OCI-LY7 (cell line): ENCODE measurements around the gene SOD1. TPM values are rescaled to one million over a fixed set of nuclear protein-coding genes. Genes with fewer than 3 reads are reported as not detected.

Experiments used
- BruUV-seq: library from RNA; stranded (reverse); fragments of 400-500 nt; replicated peaks from 2 replicates; lab custom pipeline; 2021; lab: Mats Ljungman, UMichigan
- CTCF ChIA-PET: fragments of 300-600 bp; sonication (Branson Sonifier 250); formaldehyde crosslinking; loops from one replicate; lab custom pipeline; 2022; ENCODE audit warnings: antibody characterized with exemption; ENCODE audit not compliant: unreplicated experiment; lab: Charles Lee
- POLR2A ChIA-PET: fragments of 300-600 bp; sonication (Branson Sonifier 250); formaldehyde crosslinking; loops from one replicate; lab custom pipeline; 2022; ENCODE audit warnings: antibody characterized with exemption; lab: Charles Lee
- DNase-seq: peaks from one replicate; pipeline ENCODE4 v3.0.0-alpha.2; 2015; ENCODE audit warnings: low spot score
- H2AFZ ChIP-seq: fragments of 200-600 bp; sonication (generic), shearing (Covaris generic); 2 replicates; pipeline ENCODE4 v1.6.1; 2014; ENCODE audit warnings: mild to moderate bottlenecking, antibody characterized with exemption, low read length, moderate library complexity
- H3K27ac ChIP-seq: fragments of 200-600 bp; sonication (generic); 2 replicates; pipeline ENCODE4 v1.5.1; 2014; ENCODE audit warnings: mixed run types, low read depth, mild to moderate bottlenecking, moderate library complexity, low read length, inconsistent platforms; ENCODE audit not compliant: poor library complexity, severe bottlenecking
- H3K36me3 ChIP-seq: fragments of 200-600 bp; sonication (generic); 2 replicates; pipeline ENCODE4 v1.6.1; 2014; ENCODE audit warnings: mild to moderate bottlenecking, antibody characterized with exemption, low read length, moderate library complexity, mixed read lengths; ENCODE audit not compliant: insufficient read depth
- H3K4me1 ChIP-seq: fragments of 200-600 bp; sonication (generic); 2 replicates; pipeline ENCODE4 v1.5.1; 2014; ENCODE audit warnings: mild to moderate bottlenecking, low read length; ENCODE audit not compliant: insufficient read depth, poor library complexity, severe bottlenecking
- H3K4me2 ChIP-seq: fragments of 200-600 bp; sonication (generic); 2 replicates; pipeline ENCODE4 v1.6.1; 2014; ENCODE audit warnings: mild to moderate bottlenecking, low read length
- H3K4me3 ChIP-seq: fragments of 200-600 bp; sonication (generic); 2 replicates; pipeline ENCODE4 v1.5.1; 2014; ENCODE audit warnings: mild to moderate bottlenecking, low read depth, low read length; ENCODE audit not compliant: poor library complexity, severe bottlenecking
- H3K79me2 ChIP-seq: fragments of 200-600 bp; sonication (generic); 2 replicates; pipeline ENCODE4 v1.6.1; 2016; ENCODE audit warnings: low read depth, mild to moderate bottlenecking, low read length, moderate library complexity, mixed read lengths; ENCODE audit not compliant: insufficient read depth
- H3K9me2 ChIP-seq: fragments of 200-600 bp; sonication (generic); 2 replicates; pipeline ENCODE4 v1.6.1; 2016; ENCODE audit warnings: mild to moderate bottlenecking, low read length, mixed read lengths; ENCODE audit not compliant: insufficient read depth
- H3K9me3 ChIP-seq: fragments of 200-600 bp; sonication (generic); 2 replicates; pipeline ENCODE4 v1.6.1; 2014; ENCODE audit warnings: mild to moderate bottlenecking, mixed run types, low read length, mixed read lengths
- H4K20me1 ChIP-seq: fragments of 200-600 bp; sonication (generic); 2 replicates; pipeline ENCODE4 v1.6.1; 2014; ENCODE audit warnings: mild to moderate bottlenecking, antibody characterized with exemption, low read length, moderate library complexity, mixed read lengths; ENCODE audit not compliant: insufficient read depth
- CTCF ChIP-seq: fragments of 200-600 bp; sonication (generic); conservative IDR thresholded peaks from 2 replicates; pipeline ENCODE4 v1.5.1; 2014; ENCODE audit warnings: mild to moderate bottlenecking, antibody characterized with exemption, low read length, moderate library complexity, mixed read lengths
- EZH2phosphoT487 ChIP-seq: fragments of 200-600 bp; sonication (generic); IDR thresholded peaks from 2 replicates; pipeline ENCODE4 v1.6.1; 2018; ENCODE audit warnings: low read depth, borderline replicate concordance, mild to moderate bottlenecking, mixed run types, antibody characterized with exemption, low read length, moderate library complexity, mixed read lengths
- intact Hi-C: fragments of 100-400 bp; cut with micrococcal nuclease; formaldehyde crosslinking; loops from one replicate; pipeline ENCODE4 v1.10.0; 2022; ENCODE audit not compliant: unreplicated experiment
- total RNA-seq, 2 experiments: library from RNA; depleted of rRNA in 1 of 2; stranded (reverse); fragments of >200 nt in 1 of 2; shearing (Covaris generic) in 1 of 2; gene quantifications; 2 replicates each; pipeline ENCODE4 v1.2.3, GENCODE V29; 2014 to 2022

The SOD1 gene
- total RNA-seq, 2 experiments from 2014 or later: 229 to 307 TPM

DNA sequence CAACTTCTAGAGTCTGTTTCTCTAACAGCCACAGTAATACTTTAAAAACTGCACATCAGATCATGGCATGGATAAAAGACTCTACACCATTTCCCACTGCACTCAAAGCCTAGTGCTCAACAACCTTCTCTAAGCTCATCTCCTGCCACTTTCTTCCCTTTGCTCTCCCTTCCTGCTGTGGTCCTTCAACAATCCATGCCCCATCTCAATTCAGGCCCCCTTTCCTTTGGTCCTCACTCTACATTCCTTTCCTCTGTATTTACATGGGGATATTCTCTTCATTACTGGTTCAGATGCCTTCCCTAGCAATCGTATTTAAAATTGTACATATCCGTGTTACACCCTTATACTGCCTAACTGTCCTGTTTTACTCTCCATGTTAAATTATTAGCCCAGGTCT lies 19.0 kb downstream of the SOD1 start:
- Histone ChIP-seq H3K4me1 (peaks cover 14% of the 10 kb centered on the region), H3K27ac (no peak overlapping the region), H3K36me3 (peaks cover 68% of the 10 kb centered on the region), H3K9me3 (no peaks in the 10 kb centered on the region), H3K79me2 (no peaks in the 10 kb centered on the region), H4K20me1 (no peaks in the 10 kb centered on the region; the same call in 1 of the 2 replicates), H3K9me2 (no peaks in the 10 kb centered on the region), H2AFZ (no peak overlapping the region), H3K4me3 (no peak overlapping the region), H3K4me2 (no peak overlapping the region)
- POLR2A ChIA-PET: no interaction called here
- intact Hi-C loops: no loop called here
- no TSS peak for BruUV-seq
- TF ChIP-seq CTCF (no peak), EZH2phosphoT487 (no peak)
- DNase-seq: no peak
- CTCF ChIA-PET: no interaction called here

GRCh38 chr21:31682620-31683019 lies 23.1 kb downstream of the SOD1 start:
- peaks cover 98% of the 10 kb centered on the region for H3K36me3 ChIP-seq
- BruUV-seq: no TSS peak

More at GRCh38 chr21:31682620-31683019, 23.1 kb downstream of the SOD1 start:
- Histone ChIP-seq H3K9me3 (no peaks in the 10 kb centered on the region), H3K27ac (no peak overlapping the region), H3K79me2 (no peaks in the 10 kb centered on the region), H2AFZ (no peak overlapping the region), H3K4me2 (no peak overlapping the region), H4K20me1 (no peaks in the 10 kb centered on the region; the same call in 1 of the 2 replicates), H3K9me2 (no peaks in the 10 kb centered on the region), H3K4me3 (no peak overlapping the region), H3K4me1 (no peaks in the 10 kb centered on the region)
- DNase-seq: no peak
- TF ChIP-seq CTCF (no peak), EZH2phosphoT487 (no peak)
- ChIA-PET CTCF (no interaction called here), POLR2A (no interaction called here)
- intact Hi-C loops: no loop called here
